Gastrocnemius medialis (tissue), 4 donors: Measurements from ENCODE around the gene AVP. TPM values are rescaled to one million over a fixed set of nuclear protein-coding genes. Genes with fewer than 3 reads are reported as not detected.
A peak's percentile ranks its signal among the peaks of the same experiment; 100 is the strongest.

Experiments
- ATAC-seq, 2 donors: fragments of 150-250 bp; one replicate each; pipeline ENCODE4 v1.9.1; 2016
- DNase-seq, 2 donors: peaks; one replicate each; pipeline ENCODE4 v3.0.0-alpha.2; 2019
- H3K27ac ChIP-seq, 4 donors: fragments of 200-600 bp; sonication (generic); 1 replicate in 1 of 4; 2 replicates in 3 of 4; pipeline ENCODE4 v1.5.1; 2016 to 2018; ENCODE audit warnings: mild to moderate bottlenecking in 2 of 4, moderate library complexity in 1 of 4
- H3K27me3 ChIP-seq, 3 donors: fragments of 200-600 bp; sonication (generic) in 2 of 3; 1 replicate in 1 of 3; 2 replicates in 2 of 3; pipeline versions ENCODE4 v1.5.1 to v1.6.0; 2016 to 2019; ENCODE audit warnings: mild to moderate bottlenecking in 1 of 3, moderate library complexity in 1 of 3
- H3K36me3 ChIP-seq, 2 donors: fragments of 200-600 bp; sonication (generic) in 1 of 2; one replicate each; pipeline ENCODE4 v1.5.1; 2017 to 2018
- H3K4me1 ChIP-seq, 2 donors: fragments of 200-600 bp; sonication (generic) in 1 of 2; one replicate each; pipeline ENCODE4 v1.5.1; 2016 to 2017; ENCODE audit warnings: mild to moderate bottlenecking in 2 of 2
- H3K4me3 ChIP-seq, 4 donors: fragments of 200-600 bp; sonication (generic) in 3 of 4; 1 replicate in 1 of 4; 2 replicates in 3 of 4; pipeline ENCODE4 v1.5.1; 2016 to 2019; ENCODE audit warnings: mild to moderate bottlenecking in 2 of 4
- H3K9me3 ChIP-seq, 3 donors: fragments of 200-600 bp; sonication (generic) in 2 of 3; 1 replicate in 1 of 3; 2 replicates in 2 of 3; pipeline ENCODE4 v1.5.1; 2016 to 2019
- POLR2A ChIP-seq, 2 donors: fragments of 450-650 bp; IDR thresholded peaks; one replicate each; pipeline ENCODE4 v1.6.1; 2017; ENCODE audit warnings: antibody characterized with exemption in 2 of 2, mild to moderate bottlenecking in 2 of 2, moderate library complexity in 2 of 2
- in situ Hi-C, 4 donors: fragments of 200-750 bp; cut with MboI; loops; one replicate each; pipeline versions ENCODE4 v1.15.0 to v1.8.0; 2017; ENCODE audit warnings: low sequenced_read_pairs in 4 of 4
- intact Hi-C: fragments of 100-400 bp; cut with DNase I; formaldehyde crosslinking; loops from one replicate; pipeline ENCODE4 v1.15.1; 2023; ENCODE audit warnings: low total_unique reads
- total RNA-seq, 4 donors: library from RNA; depleted of rRNA; stranded (reverse); fragments of >200 nt; gene quantifications; one replicate each; pipeline versions ENCODE4 v1.1.0 to v1.2.3, GENCODE V29; 2016
- TF ChIP-seq, protein P1 (sequence below), 5 experiments: fragments of 450-650 bp in 3 of 5; fragments of 200-600 bp in 2 of 5; sonication (generic) in 2 of 5; IDR thresholded peaks in 4 of 5; conservative IDR thresholded peaks in 1 of 5; 1 replicate in 4 of 5; 2 replicates in 1 of 5; pipeline ENCODE4 v1.5.1; 2016 to 2019; ENCODE audit warnings: antibody characterized with exemption in 5 of 5, mild to moderate bottlenecking in 3 of 5, moderate library complexity in 3 of 5

AVP gene
- total RNA-seq, 4 donors from 2014 or later = not detected

DNA sequence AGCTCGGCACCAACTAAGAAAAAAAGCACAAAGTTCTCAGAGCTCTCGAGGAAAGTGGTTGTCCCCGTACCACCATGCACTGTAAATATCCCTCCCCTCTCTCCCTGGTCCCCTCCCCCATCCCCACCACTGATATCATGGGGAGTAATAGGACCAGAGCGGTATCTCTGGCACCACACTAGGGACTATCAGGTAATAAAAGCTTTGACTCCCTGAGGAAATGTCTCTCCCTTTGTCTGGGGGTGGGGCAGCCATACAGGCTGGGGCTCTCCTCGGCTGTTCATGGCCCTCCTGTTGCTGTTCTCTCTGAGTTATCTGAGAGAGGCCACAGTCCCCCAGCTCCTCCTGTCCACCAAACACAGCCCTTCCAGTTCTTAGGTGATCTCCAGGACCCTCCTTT lies 46.1 kb downstream of the AVP start:
- intact Hi-C loops = no loop called here
- H3K4me1 ChIP-seq = peaks cover 3 to 6% of the 10 kb centered on the region in 2 donors
- no peak for ATAC-seq
- in situ Hi-C loops = no loop called here
- no peak overlapping the region for H3K4me3 ChIP-seq
- DNase-seq = no peak
- H3K36me3 ChIP-seq = peaks cover 0 to 61% of the 10 kb centered on the region in 2 donors
- H3K27me3 ChIP-seq = no peaks in the 10 kb centered on the region
- no peaks in the 10 kb centered on the region for H3K9me3 ChIP-seq
- TF ChIP-seq, protein P1, sequence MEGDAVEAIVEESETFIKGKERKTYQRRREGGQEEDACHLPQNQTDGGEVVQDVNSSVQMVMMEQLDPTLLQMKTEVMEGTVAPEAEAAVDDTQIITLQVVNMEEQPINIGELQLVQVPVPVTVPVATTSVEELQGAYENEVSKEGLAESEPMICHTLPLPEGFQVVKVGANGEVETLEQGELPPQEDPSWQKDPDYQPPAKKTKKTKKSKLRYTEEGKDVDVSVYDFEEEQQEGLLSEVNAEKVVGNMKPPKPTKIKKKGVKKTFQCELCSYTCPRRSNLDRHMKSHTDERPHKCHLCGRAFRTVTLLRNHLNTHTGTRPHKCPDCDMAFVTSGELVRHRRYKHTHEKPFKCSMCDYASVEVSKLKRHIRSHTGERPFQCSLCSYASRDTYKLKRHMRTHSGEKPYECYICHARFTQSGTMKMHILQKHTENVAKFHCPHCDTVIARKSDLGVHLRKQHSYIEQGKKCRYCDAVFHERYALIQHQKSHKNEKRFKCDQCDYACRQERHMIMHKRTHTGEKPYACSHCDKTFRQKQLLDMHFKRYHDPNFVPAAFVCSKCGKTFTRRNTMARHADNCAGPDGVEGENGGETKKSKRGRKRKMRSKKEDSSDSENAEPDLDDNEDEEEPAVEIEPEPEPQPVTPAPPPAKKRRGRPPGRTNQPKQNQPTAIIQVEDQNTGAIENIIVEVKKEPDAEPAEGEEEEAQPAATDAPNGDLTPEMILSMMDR (IDR thresholded peaks at IDR 0.05 in 4 of 5, conservative IDR thresholded peaks at IDR 0.05 in 1 of 5) = no peak
- no peak for TF ChIP-seq POLR2A (IDR thresholded peaks at IDR 0.05)
- no peak overlapping the region for H3K27ac ChIP-seq

DNA sequence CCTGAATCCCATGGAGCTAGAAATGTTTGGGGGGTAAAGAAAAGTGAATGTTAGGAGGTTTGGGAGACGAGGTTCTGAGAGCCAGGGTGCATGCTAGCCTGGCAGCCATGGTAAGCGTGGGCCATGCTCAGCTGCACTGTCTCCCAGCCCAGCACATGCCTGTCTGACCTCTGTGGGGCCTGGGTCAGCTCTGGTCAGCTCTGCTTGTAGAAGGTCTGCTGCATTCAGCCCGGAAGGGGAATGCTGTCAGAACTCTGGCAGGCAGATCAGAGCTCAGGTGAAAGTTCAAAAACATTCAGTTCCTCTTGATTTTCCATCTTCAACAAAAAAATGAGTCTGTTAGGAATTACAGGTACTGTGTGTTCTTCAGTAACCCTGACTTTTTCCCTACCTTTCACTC lies 46.9 kb downstream of the AVP start:
- intact Hi-C loops = no loop called here
- no peak overlapping the region for H3K4me3 ChIP-seq

DNA sequence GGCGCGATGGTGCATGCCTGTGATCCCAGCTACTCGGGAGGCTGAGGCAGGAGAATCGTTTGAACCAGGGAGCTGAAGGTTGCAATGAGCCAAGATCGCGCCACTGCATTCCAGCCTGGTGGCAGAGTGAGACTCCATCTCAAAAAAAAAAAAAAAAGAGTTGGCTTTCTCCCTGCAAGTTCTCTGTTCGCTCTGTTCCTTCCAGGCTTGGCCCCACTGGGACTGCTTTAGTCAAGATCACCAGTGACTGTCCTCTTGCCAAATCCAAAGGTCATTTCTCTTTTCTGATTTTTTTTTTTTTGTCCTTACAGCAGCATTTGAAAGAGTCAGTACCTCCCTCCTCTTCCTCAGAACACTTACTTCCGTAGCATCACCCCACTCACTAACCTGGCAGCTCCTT lies 51.9 kb downstream of the AVP start:
- Histone ChIP-seq H3K27ac (peak overlapping the region in 3 of 4 donors; percentile 41 to 61 (median 57)), H3K9me3 (no peaks in the 10 kb centered on the region), H3K4me3 (no peak overlapping the region), H3K27me3 (no peaks in the 10 kb centered on the region), H3K36me3 (peaks cover 0 to 55% of the 10 kb centered on the region in 2 donors), H3K4me1 (peaks cover 0 to 3% of the 10 kb centered on the region in 2 donors)
- DNase-seq (peak; percentile 42 to 72), ATAC-seq (peak; percentile 51 to 59)
- intact Hi-C loops = no loop called here
- TF ChIP-seq, protein P1 (IDR thresholded peaks at IDR 0.05 in 4 of 5, conservative IDR thresholded peaks at IDR 0.05 in 1 of 5) = no peak
- no peak for TF ChIP-seq POLR2A (IDR thresholded peaks at IDR 0.05)
- in situ Hi-C loops = no loop called here

More for the DNA sequence above, 46.9 kb downstream of the AVP start:
- no peaks in the 10 kb centered on the region for H3K9me3 ChIP-seq
- no peak overlapping the region for H3K27ac ChIP-seq
- in situ Hi-C loops = no loop called here
- no peak for DNase-seq
- TF ChIP-seq, protein P1 (IDR thresholded peaks at IDR 0.05 in 4 of 5, conservative IDR thresholded peaks at IDR 0.05 in 1 of 5) = no peak
- TF ChIP-seq POLR2A (IDR thresholded peaks at IDR 0.05) = no peak
- peaks cover 0 to 61% of the 10 kb centered on the region in 2 donors for H3K36me3 ChIP-seq
- no peaks in the 10 kb centered on the region for H3K27me3 ChIP-seq
- H3K4me1 ChIP-seq = peaks cover 0 to 9% of the 10 kb centered on the region in 2 donors
- no peak for ATAC-seq

Other genes starting within 250 kb of the AVP start
- gene PCED1A, start 244.1 kb downstream of the AVP start, total RNA-seq = 1 to 10 TPM; 2.6 to 9.3 (median 5.7) TPM
- gene VPS16, start 244.0 kb downstream of the AVP start, total RNA-seq = 10 to 100 TPM; 17.3 to 26.4 (median 21.6) TPM
- 10 to 100 TPM; 18.9 to 32.5 (median 27.3) TPM for gene PTPRA, start 211.2 kb downstream of the AVP start, total RNA-seq
- gene GNRH2, start 41.1 kb downstream of the AVP start, total RNA-seq = not detected
- 10 to 100 TPM; 58.7 to 69.8 (median 62.8) TPM for gene MRPS26, start 38.7 kb downstream of the AVP start, total RNA-seq
- 1 to 10 TPM in 1 of 4 donors, not detected in 3; 2.2 TPM for gene OXT, start 13.1 kb downstream of the AVP start, total RNA-seq
- gene FASTKD5, start 75.1 kb upstream of the AVP start, total RNA-seq = 10 to 100 TPM; 38.8 to 58.7 (median 49.3) TPM
- 10 to 100 TPM; 14.6 to 17.1 (median 15.5) TPM for gene UBOX5, start 75.1 kb upstream of the AVP start, total RNA-seq
- 10 to 100 TPM; 15.3 to 33.4 (median 18.9) TPM for gene LZTS3, start 88.8 kb upstream of the AVP start, total RNA-seq
- gene DDRGK1, start 120.0 kb upstream of the AVP start, total RNA-seq = 10 to 100 TPM; 55.2 to 75.7 (median 64.7) TPM
- 10 to 100 TPM; 27.2 to 59.5 (median 34.0) TPM for gene ITPA, start 124.8 kb upstream of the AVP start, total RNA-seq
- 1 to 10 TPM; 2.0 to 3.3 (median 2.3) TPM for gene SLC4A11, start 154.5 kb upstream of the AVP start, total RNA-seq